Posterior vena cava (tissue), 2 donors: ENCODE measurements around the gene HEXD. TPM values are rescaled to one million over a fixed set of nuclear protein-coding genes. Genes with fewer than 3 reads are reported as not detected.

Experiments used
- DNase-seq: peaks from one replicate; pipeline ENCODE4 v3.0.0-alpha.2; 2020; ENCODE audit warnings: low spot score
- intact Hi-C, 2 donors: fragments of 100-400 bp; cut with DNase I; formaldehyde crosslinking; loops; one replicate each; pipeline versions ENCODE4 v1.14.1 to v1.14.2; 2022 to 2023
- total RNA-seq, 2 donors: library from RNA; stranded (reverse); fragmentation: NEBNext Ultra II Directional; extraction: Animal tissue kit (Norgen Biotek cat#: 25700); gene quantifications; one replicate each; pipeline ENCODE4 v1.2.1, GENCODE V29; 2021
- donor health status: DM: yes; HTN: yes; CAD: no.
- donor health status: DM: yes; HTN: yes; CAD: no.

The HEXD gene
- total RNA-seq, 2 donors from 2014 or later = 10.0 to 16.4 TPM

DNA sequence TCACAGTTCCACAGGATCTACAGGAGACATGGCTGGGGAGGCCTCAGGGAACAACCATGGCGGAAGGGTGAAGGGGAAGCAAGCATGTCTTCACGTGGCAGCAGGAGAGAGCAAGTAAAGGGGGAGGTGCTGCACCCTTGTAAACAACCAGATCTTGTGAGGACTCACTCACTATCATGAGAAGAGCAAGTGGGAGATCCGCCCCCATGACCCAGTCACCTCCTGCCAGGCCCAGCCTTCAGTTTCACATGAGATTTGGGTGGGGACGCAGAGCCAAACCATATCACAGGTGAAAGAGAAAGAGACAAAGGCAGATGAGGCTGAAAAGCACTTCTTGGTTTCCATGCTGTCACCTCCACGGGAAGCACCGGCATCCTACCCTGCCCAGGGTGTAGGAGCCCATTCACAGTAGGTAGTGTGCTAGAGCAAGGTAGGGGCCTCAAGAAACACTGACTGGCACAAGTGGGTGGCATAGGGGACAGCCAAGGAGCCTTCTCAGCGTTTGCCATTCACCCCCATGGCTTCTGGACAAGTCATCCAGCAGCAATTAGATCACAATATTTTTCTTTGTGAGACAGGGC is 47.0 kb downstream of the HEXD start:
- intact Hi-C loops = no loop called here
- no peak for DNase-seq

DNA sequence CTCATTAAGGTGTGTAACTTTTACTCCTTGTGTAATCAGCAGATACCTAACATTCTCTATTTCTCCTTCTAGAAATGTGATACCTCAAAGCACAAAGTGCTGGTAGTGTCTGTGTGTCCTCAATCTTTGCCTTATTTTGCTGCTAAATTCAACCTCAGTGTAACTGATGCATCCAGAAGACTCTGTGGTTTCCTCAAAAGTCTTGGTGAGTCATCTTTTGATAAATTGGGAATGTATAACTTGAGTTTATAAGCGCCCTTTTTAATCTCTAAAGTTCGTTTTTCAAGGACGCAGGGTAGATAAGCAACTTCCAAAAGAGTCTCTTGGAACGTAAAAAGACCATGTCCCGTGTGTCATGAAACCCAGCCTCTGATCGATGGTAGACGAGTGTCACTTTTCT is 50.5 kb downstream of the HEXD start:
- no peak for DNase-seq
- intact Hi-C loops = no loop called here

DNA sequence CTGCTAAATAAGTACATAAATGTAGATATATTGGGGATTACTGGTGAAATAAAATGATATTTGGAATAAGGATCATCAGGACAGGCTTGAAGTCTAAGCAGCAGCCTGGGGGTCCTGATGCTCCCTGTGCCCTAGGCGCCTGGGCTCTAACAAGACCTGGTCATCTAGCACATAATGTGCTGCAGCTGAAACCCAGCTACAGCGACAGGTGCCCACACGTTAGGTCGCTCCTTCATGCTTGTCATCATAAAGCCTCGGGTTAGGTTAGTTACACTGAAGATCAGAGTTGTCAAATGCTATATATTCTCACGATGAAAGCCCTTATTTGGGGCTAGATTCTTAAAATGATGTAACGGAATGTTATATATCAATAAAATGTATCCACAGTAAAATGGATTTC is 51.9 kb downstream of the HEXD start:
- DNase-seq = no peak
- intact Hi-C loops = no loop called here

DNA sequence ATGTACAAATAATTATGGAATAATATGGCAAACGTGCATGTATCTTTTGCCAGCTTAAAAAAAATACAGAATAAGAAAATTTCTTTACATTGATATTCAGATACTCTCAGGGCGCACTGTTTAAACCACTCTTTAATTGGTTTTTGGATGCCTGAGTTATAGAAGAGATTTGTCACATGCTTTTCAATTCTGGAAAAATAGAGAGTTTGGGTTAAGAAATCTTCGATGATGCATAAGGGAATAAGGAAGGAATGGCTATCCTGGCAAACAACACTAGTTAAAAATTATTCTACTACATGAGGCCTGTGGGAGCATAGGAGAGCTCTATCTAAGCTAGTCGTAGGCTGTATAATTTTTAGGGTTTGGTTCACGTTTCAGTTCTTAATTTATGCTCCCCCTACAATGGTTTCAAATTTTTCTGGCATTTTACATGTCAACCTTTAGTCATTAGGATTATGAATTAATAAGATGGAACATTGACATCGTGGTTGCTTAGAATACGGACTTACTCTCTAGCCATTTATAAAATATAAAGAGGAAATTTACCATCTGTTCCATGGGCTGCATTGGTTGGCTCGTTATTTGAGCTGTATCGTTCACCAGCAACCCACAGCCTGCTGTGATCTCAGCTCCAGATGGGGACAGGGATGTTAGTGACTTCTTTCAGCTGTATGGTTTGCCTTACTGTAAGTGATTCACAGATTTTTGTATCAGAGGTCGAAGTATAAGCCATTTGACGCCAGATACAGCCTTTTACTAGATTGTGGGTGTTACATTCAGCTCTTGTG is 56.3 kb downstream of the HEXD start:
- intact Hi-C loops = no loop called here
- DNase-seq = no peak

DNA sequence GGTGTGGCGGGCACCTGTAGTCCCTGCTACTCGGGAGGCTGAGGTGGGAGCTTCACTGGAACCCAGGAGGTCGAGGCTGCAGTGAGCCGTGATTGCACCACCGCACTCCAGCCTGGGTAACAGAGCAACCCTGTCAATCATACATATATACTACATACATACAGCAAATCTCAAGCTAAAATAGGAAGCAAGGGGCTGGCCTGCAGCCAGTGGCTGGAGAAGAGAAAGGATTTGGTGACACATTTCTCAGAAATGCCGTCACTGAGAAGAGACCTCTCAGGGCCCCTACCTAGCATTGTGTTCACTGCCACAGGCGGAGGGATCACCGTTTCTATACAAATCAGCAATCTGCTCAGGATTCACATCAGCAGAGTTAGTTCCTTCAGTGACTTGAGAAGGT is 57.3 kb downstream of the HEXD start:
- no peak for DNase-seq
- intact Hi-C loops = no loop called here

DNA sequence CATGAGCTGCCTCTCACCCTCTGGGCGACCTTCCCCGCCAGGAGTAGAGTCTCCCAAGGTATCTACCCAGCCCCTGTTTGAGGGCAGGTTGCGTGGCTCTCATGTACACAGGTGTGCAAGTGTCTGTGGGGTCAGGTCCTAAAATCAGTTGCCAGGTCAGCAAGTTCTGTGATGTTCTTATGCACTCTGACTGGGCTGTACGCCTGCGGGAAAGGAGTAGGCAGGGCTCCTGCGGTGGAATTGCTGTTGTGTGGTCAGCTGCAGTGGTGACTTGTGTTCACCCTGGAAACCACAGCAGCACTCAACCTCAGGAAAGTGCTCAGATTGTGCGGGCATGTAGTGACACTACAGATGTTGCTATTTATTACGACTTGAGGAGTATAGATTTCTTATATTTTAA is 59.8 kb downstream of the HEXD start:
- intact Hi-C loops = no loop called here
- no peak for DNase-seq

DNA sequence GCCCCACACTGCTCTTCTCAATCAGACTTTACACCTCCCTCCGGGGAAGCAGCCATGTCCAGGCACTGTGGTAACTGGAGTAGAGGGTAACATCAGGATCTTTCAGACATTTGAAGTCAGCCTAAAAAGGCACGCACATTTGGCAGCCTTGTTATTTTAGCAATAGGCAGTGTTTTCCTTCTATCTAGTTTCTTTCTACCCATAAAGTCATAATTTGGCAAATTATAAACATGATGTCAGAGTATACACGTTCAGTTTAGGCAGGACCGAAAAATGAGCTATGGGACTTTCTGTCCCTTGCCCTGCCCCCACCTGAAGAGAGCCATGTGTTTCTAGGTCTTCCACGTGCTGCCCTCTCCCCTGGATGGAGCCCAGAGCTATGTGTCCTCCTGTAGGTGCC is 61.5 kb downstream of the HEXD start:
- no peak for DNase-seq
- intact Hi-C loops = no loop called here

DNA sequence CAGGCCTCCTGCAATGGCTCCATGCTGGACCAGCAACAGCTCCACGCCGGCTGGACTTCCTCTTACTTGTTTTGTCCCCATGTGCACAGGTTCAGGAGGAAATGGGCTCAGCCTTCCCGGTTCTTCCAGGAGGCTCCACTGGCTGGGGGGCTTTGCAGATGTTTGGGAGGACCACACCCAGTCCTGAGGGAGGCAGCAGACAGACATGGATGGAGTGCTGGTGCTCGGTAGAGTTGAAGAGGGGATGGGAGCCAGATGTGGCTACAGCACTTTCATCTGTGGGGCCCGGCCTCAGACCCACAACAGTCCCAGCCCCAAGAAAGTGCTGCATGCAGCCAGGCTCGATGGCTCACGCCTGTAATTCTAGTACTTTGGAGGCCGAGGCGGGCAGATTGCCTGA is 62.2 kb downstream of the HEXD start:
- intact Hi-C loops = no loop called here
- DNase-seq = no peak

DNA sequence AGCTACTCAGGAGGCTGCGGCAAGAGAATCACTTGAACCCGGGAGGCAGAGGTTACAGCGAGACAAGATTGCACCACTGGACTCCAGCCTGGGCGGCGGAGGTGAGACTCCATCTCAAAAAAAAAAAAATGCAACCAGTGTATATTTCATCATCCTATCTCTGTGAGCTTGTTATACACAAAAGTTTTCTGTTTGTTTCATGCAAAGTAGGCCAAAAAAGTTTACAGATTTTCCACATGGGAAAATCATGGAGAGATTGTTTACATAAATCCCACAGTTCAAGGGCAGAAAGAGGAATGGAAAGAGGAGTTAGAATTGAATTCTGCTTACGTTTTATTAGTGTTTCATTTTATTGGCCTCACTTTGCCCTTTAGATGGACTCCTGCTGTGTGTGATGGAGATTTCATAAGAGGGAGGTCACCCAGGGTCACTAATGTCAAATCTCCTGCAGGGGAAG is 65.1 kb downstream of the HEXD start:
- intact Hi-C loops = no loop called here
- DNase-seq = no peak

DNA sequence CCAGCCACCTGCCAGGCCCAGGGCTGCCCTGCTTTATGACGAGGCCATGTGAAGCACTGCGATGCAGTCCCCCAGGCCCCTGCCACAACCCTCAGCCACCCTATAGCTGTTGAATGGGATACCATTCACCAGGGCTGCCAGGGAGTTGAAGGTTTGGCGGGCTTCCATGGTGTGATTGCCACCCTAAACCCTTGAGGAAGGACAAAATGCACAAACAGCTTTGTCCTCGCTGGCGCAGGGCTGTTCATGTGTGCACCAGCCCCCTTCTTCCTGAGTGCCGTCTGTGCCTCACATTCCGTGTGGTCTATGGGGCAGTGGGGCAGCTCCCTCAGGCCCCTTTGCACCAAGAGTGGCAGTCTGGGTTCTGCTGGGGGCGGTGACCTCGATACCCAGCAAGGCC is 65.7 kb downstream of the HEXD start:
- intact Hi-C loops = no loop called here
- no peak for DNase-seq

DNA sequence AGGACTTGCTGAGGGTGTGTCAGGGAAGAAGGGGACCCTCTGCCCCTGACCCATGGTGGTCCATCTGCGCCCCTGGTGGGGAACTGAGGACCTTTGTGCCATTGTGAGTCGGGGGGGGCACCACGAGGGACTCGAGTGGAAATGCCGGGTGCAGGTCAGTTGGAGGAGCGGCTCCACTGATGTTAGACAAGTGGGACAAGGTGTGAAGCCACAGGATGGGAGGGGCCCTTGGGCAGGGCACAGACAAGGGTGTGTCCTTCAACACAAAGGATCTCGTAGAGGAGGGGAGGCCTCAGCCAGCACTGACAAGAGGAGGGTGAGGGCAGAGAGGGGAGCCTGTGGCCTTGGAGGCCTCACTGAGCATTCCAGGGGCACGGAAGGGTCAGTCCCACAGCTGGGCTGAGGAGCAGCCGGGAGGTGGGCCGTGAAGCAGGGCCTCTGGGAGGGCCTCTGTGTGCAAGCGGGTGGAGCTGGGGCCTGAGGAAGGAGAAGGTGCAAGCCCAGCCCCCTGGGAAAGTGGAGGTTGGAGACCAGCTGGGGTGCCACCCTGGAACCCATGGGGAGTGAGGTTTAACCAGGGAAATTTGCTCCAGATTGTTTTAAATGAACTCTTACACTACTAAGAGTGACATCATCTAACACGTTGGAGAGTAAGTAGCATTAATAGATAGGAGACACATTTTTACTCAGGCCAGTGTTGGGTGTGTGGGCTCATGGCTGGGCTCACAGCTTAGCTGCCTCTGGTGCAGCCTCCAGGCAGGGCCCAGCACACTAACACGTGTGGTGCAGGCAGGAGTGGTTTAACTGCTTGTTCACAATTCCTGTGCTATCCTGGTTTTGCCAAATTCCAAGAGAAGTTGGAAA is 68.3 kb downstream of the HEXD start:
- DNase-seq = no peak
- intact Hi-C loops = no loop called here

DNA sequence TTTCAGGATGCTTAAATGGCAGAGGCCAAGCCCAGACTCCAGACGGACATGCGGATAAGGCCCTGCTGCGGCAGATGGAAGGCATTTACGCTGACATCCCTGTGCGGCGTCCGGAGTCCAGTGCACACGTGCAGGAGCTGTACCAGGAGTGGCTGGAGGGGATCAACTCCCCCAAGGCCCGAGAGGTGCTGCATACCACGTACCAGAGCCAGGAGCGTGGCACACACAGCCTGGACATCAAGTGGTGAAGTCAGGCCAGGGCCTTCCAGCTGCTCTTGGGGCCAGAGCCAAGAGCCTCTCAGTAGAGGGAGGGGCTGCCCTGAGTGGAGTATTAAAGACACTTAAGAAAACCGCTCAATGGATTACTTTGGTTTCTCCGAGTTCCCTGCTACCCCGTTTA is 69.8 kb downstream of the HEXD start:
- DNase-seq = no peak
- intact Hi-C loops = no loop called here

DNA sequence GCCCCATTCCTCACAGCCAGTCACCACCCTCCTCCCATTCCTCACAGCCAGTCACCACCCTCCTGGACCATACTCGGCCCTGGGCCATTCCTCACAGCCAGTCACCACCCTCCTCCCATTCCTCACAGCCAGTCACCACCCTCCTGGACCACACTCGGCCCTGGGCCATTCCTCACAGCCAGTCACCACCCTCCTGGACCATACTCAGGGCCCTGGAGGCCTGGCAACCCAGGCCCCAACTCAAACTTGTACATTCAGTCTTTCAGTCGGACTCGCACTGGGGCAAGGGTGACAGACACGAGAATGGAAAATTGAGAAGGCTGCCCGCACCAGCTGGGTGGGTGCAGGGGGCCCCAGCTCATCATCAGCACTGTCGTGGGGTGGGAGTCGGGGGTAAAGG is 71.0 kb downstream of the HEXD start:
- intact Hi-C loops = no loop called here
- DNase-seq = peak; percentile 91

DNA sequence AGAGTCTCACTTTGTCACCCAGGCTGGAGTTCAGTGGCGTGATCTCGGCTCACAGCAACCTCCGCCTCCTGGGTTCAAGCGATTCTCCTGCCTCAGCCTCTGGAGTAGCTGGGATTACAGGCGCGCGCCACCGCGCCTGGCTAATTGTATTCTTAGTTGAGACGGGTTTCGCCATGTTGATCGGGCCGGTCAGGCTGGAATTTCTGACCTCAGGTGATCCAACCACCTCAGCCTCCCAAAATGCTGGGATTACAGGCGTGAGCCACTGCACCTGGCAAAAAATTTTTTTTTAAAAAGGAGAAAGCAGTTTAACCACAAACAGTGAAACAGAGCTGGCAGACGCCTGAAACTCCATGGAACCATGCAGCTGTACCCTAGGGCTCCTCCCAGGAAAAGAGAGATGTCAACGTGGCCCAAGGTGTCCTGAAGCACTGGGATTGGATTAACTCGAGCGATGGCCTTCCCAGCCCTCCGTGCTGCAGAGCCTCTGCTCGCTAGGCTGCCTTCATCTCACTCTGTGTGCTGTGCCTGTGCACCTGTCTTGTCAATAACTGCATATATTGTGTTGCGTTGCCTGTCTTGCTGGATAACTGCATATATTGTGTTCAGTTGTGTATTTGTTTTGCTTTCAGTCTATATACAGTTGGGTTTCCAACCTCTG is 71.8 kb downstream of the HEXD start:
- intact Hi-C loops = no loop called here
- no peak for DNase-seq

DNA sequence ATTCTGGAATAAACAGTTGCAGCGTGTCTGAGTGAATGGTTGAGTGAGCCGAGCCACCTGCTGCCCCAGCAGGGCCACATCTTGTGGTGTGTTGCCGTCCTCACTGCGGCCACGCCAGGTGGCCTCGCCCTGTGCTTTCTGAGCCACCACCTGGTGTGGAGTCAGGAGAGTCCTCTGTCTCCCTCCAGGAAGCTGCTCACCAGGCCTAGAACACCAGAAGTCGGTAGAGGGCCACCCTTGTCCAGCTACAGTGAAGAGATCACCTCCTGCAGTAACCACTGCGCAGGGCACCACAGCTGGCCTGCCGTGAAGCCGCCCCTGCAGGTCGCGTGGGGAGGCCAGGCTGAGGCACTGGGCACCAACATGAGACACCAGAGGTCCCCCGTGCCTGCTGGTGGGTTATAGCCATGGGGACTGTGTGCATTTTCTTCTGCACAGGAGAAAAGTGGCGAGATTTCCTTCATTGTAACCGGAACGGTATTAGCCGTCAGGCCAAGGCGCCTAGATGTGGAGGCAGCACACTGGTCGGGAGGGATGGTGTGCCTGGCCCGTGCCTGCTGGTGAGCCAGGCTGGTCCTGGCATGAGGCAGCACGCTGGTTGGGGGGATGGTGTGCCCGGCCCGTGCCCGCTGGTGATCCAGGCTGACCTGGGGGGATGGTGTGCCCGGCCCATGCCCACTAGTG is 72.5 kb downstream of the HEXD start:
- DNase-seq = no peak
- intact Hi-C loops = no loop called here

DNA sequence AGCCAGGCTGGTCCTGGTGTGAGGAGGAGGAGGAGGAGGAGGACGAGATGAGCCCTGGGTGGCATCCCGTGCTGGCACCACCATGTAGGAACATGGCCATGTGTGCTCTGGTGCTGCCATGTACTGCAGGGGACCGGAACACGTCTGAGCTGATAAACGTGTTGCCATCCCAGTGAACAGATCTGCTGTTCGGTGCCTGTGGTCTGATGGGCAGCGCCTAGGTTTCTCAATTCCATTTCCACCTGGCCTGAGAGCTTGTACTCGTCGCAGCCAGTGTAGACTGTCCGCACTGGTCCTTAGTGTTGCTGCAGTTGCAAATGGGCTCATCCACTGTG is 73.0 kb downstream of the HEXD start:
- intact Hi-C loops = no loop called here
- no peak for DNase-seq

DNA sequence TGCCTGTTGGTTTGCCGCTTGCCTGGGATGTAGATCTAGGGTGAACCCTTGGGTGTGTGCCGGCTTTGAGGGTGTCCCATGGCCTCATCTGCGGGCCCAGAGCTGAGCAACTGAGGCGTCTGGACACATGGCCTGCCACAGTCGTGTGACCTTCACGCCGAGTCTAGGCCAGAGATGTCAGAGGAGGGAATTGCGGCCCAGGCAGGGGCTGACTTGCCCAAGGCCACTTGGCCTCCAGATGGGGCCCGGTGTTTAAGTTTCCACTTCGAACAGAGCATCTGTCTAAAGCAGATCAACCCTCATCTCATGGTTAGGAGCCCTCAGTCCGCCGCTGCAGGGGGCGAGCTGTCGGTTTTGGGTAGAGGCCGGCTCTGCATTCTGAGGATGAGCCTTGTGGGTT is 73.4 kb downstream of the HEXD start:
- intact Hi-C loops = no loop called here
- no peak for DNase-seq
